ENCODE measurements around the gene ZNF324.
"Not testable (repeated sequence)": the region's sequence is repeated elsewhere in the genome, so short reads cannot be mapped to it uniquely, and the experiment has no call there.

ZNF324 gene

DNA sequence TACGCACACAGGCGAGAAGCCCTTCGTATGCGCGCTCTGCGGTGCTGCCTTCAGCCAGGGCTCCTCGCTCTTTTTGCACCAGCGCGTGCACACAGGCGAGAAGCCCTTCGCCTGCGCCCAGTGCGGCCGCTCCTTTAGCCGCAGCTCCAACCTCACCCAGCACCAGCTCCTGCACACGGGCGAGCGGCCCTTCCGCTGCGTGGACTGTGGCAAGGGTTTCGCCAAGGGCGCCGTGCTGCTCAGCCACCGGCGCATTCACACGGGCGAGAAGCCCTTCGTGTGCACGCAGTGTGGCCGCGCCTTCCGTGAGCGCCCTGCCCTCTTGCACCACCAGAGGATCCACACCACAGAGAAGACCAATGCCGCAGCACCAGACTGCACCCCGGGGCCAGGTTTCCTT, 10.8 kb upstream of the ZNF324 start:
- FAIRE-seq, result no peak
- TF ChIP-seq POLR2A (IDR thresholded peaks at IDR 0.05; ENCODE audit: low read depth, low read length), result no peak
- DNase-seq (ENCODE audit: insufficient read length, low spot score), result no peak

DNA sequence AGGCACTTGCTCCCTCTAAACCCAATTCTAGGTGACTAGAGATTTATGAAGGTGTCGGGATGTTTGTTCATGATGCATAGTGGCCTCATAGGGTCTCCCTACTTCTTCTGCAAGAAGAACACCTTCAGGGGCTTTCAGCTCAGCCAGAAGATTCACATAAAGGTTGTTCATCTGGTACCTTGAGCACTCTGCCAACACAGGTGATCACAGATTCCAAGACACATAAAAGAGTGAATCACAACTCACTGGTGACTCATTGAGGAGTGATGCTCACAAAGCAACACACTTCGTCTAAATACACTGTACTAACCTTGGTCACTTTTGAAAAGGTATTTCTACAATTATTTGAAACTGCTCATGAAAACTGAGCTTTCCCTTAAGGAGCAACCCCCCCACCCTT, 6.8 kb upstream of the ZNF324 start:
- FAIRE-seq, result no peak
- DNase-seq (ENCODE audit: insufficient read length, low spot score), result peak; percentile 44
- TF ChIP-seq POLR2A (IDR thresholded peaks at IDR 0.05; ENCODE audit: low read depth, low read length), result no peak

DNA sequence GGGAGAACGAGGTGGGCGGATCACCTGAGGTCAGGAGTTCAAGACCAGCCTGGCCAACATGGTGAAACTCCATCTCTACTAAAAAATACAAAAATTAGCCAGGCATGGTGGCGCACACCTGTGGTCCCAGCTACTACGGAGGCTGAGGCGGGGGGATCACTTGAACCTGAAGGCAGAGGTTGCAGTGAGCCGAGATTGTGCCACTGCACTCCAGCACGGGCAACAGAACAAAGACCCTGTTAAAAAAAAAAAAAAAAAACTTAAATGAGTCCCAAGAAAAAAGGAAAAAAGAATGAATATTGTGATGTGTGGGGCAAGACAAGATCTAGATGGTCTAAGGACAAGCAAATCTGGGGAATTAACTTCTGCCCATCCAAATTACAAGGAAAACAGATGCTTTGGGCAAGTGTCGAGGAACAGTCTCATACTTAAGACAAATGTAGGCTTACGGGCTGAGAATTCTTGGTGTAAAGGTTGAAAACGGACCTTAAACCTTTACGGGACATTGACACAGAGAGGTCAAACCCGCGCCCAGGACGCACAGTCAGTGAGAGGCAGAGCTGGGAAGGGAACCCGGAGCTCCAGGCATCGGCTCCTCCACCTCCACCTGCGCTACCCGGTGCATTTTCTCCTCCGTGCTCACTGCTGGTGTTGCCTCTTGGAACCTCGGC, 656 bp upstream of the ZNF324 start:
- peak; percentile 52 for DNase-seq (ENCODE audit: insufficient read length, low spot score)
- FAIRE-seq, result no peak
- TF ChIP-seq POLR2A (IDR thresholded peaks at IDR 0.05; ENCODE audit: low read depth, low read length), result no peak

DNA sequence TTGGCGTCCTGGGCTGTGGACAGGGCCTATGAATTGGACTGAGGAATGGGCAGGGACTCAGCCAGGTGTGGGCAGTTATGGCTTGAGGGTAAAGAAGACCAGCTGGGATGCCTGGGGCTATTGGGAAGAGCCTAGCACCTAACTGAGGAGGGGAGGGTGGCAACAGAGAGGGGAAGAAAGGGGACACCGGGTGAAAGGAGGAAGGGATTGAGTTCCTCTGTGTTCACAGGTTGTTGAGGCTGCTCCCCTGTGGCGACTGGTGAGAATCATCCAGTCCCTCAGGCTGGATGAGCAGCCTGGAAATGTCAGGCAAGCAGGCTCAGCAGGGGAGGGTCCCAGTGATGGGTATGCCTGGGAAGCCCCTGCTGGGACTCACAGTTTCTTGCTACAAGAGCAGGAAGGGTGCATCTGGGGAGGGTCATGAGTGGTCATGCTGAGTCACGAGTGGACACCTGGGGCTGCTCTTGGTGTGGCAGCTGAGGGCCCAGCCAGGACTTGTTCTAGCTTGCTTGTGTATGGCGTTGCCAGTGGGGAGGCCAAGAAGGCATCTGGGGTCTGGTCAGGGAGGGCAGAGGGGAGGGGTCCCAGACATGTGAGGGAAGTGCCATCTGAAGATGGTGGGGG, 1.4 kb downstream of the ZNF324 start:
- FAIRE-seq (no peak), DNase-seq (ENCODE audit: insufficient read length, low spot score) (no peak)
- no peak for TF ChIP-seq POLR2A (IDR thresholded peaks at IDR 0.05; ENCODE audit: low read depth, low read length)

DNA sequence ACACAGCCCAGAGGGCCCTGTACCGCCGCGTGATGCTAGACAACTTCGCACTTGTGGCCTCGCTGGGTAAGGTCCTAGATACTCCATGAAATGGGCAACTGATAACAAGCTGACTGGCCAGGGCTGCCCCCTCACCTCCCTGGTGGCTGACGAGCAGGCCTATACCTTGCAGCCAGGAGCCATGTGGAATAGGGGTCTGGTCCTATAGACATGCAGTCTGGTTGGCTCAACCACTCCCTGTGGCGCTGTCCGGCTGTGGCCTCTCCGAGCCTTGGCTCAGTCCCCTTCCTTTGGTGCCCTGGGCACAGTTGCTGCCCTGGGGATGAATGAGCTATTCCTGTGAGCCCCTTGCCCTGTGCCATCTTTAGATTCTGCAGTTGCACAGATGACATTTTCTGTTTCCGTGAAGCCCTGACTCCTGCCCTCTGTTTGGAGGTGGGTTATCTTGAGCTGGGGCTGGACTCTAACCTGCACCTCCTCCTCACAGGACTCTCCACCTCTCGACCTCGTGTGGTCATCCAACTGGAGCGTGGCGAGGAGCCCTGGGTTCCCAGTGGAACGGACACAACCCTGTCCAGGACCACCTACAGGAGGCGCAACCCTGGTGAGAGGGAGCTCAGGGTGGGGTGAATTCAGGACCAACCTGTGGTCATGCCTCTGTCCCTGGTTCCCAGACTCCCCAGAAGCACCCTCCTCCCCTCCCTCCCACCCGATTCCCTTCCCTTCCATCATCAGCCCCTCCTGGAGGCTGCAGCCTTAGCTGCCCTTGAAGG, 2.5 kb downstream of the ZNF324 start:
- DNase-seq (ENCODE audit: insufficient read length, low spot score) (no peak), FAIRE-seq (no peak)
- TF ChIP-seq POLR2A (IDR thresholded peaks at IDR 0.05; ENCODE audit: low read depth, low read length), result no peak

DNA sequence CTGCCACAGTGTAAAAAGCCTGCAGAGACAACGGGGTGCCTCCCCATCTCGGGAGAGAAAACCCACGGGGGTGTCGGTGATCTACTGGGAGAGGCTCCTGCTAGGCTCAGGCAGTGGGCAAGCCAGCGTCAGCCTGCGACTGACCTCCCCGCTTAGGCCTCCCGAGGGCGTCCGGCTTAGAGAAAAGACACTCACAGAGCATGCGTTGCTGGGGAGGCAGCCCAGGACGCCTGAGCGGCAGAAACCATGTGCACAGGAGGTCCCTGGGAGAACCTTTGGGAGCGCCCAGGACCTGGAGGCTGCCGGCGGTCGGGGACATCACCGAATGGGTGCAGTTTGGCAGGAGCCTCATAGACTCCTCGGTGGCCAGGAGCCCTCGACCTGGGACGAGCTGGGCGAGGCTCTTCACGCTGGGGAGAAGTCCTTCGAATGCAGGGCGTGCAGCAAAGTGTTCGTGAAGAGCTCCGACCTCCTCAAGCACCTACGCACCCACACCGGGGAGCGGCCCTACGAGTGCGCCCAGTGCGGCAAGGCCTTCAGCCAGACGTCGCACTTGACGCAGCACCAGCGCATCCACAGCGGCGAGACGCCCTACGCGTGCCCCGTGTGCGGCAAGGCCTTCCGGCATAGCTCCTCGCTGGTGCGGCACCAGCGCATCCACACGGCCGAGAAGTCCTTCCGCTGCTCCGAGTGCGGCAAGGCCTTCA, 4.1 kb downstream of the ZNF324 start:
- FAIRE-seq; DNase-seq (ENCODE audit: insufficient read length, low spot score): not testable (repeated sequence)

DNA sequence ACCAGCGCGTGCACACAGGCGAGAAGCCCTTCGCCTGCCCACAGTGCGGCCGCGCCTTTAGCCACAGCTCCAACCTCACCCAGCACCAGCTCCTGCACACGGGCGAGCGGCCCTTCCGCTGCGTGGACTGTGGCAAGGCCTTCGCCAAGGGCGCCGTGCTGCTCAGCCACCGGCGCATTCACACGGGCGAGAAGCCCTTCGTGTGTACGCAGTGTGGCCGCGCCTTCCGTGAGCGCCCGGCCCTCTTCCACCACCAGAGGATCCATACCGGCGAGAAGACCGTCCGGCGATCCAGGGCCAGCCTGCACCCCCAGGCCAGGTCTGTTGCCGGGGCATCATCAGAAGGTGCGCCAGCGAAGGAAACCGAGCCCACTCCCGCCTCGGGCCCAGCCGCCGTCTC, 4.9 kb downstream of the ZNF324 start:
- DNase-seq (ENCODE audit: insufficient read length, low spot score), result no peak
- TF ChIP-seq POLR2A (IDR thresholded peaks at IDR 0.05; ENCODE audit: low read depth, low read length), result no peak
- FAIRE-seq, result no peak

DNA sequence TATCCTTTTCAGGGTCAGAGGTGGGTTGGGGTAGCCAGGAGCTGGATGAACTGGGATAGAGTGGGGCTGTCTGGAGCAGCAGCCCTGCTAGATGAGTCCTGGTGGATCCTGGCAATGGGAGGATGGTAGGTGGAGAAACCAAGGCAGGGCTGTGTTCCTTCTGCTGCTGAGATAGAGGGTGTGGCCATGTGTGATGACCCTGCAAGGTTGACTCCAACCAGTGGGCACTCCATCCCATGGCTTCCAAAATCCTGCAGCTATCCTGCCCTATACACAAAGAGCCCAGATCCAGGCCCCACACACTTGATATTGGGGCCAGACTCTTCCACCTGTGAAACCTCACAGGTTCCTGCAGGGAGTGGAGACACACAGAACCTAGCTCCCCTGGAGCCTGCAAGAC, 6.9 kb downstream of the ZNF324 start:
- DNase-seq (ENCODE audit: insufficient read length, low spot score) (no peak), FAIRE-seq (no peak)
- no peak for TF ChIP-seq POLR2A (IDR thresholded peaks at IDR 0.05; ENCODE audit: low read depth, low read length)

DNA sequence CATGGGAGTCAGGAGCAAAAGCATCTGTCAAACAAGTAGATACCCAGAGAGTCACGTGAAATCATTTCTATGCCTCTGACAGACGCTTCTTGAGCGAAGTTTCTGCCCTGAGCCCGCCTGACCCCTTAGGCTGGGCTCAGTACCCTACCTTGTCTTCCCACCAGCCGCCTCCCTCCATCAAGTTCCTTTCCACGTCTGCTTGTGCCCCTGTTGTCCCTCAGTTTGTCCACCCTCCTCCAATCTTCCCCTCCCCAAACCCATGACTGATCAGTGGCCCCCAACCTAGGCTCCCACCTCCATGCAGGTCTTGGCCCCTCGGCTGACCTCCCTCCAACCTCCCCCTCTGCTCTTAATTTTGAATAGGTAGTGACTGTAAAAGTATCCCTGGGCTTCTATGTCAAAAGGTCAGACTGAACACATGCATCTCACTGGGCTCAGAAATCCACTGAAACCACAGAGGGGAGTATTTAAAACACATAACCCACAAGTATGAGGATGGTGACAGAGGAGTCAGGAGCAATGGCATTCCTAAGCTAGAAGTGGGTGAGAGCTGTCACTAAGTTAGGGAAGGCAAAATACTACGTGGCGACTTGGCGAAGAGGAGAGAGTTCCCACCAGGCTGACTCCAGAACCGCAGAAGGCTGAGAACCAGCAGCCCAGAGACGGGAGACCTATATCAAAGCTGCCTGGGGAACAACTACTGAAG, 7.6 kb downstream of the ZNF324 start:
- no peak for TF ChIP-seq POLR2A (IDR thresholded peaks at IDR 0.05; ENCODE audit: low read depth, low read length)
- FAIRE-seq, result no peak
- peak; percentile 52 for DNase-seq (ENCODE audit: insufficient read length, low spot score)

DNA sequence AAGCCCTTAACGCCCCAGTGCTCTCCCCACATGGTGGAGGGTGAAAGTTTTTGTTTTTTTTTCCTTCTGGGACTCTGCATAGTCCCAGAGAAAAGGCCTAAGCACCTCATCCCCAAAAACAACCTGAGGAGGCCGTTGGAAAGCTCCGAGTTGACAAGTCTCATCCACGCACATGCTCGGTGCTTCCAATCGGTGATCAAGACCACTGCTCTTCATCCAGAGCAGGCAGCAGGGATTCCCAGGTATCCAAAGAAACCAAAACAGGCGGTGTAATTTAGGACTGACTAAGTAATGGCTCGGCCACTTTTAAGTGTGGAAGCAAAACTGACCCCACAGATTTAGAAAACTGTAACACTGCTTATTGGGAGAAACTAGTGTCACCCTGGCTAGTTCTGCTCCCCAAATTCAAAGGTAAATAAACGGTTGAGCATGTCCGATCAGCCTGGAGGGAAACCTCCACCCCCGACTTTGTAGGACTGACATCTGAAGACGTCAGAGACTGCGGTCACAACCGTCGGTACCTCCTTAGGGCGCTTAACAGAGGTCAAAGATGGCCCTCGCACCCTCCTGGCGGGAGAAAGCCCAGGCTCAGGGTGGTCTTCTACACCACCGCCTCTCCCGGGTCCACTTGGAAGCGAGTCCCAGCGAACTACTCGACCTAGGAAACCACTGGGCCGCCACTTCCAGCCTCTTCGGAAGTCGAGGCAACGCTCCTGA, 8.3 kb downstream of the ZNF324 start:
- no peak for DNase-seq (ENCODE audit: insufficient read length, low spot score)
- FAIRE-seq, result no peak
- TF ChIP-seq POLR2A (IDR thresholded peaks at IDR 0.05; ENCODE audit: low read depth, low read length), result no peak; the same call in 1 of the 2 replicates

DNA sequence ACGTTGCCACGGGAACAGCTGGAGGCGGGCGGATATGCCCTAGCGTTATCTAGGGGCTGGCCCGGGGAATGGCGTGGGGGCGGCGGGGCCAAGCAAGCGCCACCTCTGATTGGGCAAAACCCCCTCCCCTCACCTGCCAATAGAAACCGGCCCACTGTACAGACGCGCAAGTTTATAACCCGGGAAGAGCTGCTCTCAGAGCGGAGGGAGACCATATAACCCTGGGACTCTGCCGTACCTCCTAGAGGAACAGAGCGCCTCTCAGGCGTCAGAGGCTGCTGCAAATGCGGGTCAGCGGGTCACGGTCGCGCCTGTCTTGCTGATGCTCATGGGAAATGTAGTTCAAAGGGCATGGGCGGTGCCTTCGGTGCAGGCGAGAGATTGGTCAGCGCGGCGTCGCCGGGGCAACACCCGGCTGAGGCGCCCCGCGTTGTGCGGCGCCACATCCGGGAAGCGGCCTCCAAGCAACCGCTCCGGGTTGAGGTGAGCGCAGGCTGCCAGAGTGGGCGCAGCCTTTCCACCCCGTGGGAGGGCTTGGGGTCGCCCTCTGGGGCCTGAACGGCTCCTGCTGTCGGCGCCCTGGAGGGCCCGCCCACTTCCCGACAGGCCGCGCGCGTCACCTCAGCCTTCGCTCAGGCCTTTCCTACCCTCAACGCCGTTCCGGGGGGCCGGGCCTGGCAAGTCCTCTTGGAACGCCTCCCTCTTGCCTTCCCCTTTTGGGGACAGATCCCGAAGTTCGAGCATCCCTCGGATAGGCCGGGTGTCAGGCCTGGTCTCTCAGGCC, 9.0 kb downstream of the ZNF324 start, which contains the start of gene ZNF446:
Gene ZNF446 (plus strand): TSS at position 639 of the 784 bp plus-strand sequence. CDS start 867 bp downstream, outside the sequence.
- FAIRE-seq, result no peak
- TF ChIP-seq POLR2A (IDR thresholded peaks at IDR 0.05; ENCODE audit: low read depth, low read length), result peak; percentile 56
- peak; percentile 99 for DNase-seq (ENCODE audit: insufficient read length, low spot score)

DNA sequence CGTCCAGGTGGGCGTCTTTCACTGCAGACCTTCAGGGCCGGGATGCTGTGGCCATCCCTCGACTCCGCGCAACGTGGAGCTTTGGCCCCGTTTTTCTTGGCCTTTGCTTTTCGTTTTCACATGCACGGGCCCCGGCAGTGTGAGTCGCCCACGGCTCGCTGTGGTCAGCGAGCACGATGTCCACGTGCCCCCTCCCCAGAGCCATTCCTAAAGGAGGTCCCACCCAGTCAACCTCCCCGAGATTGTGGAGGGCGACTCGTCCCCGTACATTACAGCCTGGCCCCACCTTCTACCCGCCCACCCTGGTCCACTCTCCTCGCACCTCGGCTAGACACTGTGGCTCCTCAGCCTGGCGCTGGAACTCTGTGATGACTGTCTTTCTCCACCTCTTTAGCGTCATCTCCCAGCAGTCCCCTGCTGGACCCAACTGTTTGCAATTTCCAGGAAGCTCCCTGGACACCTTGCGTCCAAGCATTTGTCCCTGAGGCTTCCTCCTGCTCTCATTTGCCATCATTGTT, 9.7 kb downstream of the ZNF324 start:
- no peak for DNase-seq (ENCODE audit: insufficient read length, low spot score)
- no peak for FAIRE-seq
- no peak for TF ChIP-seq POLR2A (IDR thresholded peaks at IDR 0.05; ENCODE audit: low read depth, low read length)
